Thyroid gland (tissue), 4 donors: ENCODE measurements around the gene SREK1IP1.

Experiments used
- CTCF ChIP-seq, 6 experiments: fragments of 200-600 bp in 3 of 6; fragments of 450-650 bp in 3 of 6; sonication (generic) in 3 of 6; IDR thresholded peaks; one replicate each; pipeline ENCODE4 v1.5.1; 2016 to 2019; ENCODE audit warnings: antibody characterized with exemption in 6 of 6, mild to moderate bottlenecking in 2 of 6, inconsistent platforms in 1 of 6, moderate library complexity in 1 of 6
- POLR2A ChIP-seq, 2 donors: fragments of 450-650 bp; IDR thresholded peaks; one replicate each; pipeline ENCODE4 v1.6.1; 2017; ENCODE audit warnings: antibody characterized with exemption in 2 of 2, mild to moderate bottlenecking in 2 of 2, moderate library complexity in 1 of 2

- no peak for TF ChIP-seq CTCF (IDR thresholded peaks at IDR 0.05)
- no peak for TF ChIP-seq POLR2A (IDR thresholded peaks at IDR 0.05)
Observed at GRCh38 chr5:64754066-64754465, 14.4 kb downstream of the SREK1IP1 start.
